OCI-LY7 (cell line): Measurements from ENCODE around the gene ZYX.

ENCODE experiments used
- EZH2phosphoT487 ChIP-seq: fragments of 200-600 bp; sonication (generic); IDR thresholded peaks from 2 replicates; pipeline ENCODE4 v1.6.1; 2018; ENCODE audit warnings: low read depth, borderline replicate concordance, mild to moderate bottlenecking, mixed run types, antibody characterized with exemption, low read length, moderate library complexity, mixed read lengths
- TF ChIP-seq, protein P1 (sequence below): fragments of 200-600 bp; sonication (generic); conservative IDR thresholded peaks from 2 replicates; pipeline ENCODE4 v1.5.1; 2014; ENCODE audit warnings: mild to moderate bottlenecking, antibody characterized with exemption, low read length, moderate library complexity, mixed read lengths

DNA sequence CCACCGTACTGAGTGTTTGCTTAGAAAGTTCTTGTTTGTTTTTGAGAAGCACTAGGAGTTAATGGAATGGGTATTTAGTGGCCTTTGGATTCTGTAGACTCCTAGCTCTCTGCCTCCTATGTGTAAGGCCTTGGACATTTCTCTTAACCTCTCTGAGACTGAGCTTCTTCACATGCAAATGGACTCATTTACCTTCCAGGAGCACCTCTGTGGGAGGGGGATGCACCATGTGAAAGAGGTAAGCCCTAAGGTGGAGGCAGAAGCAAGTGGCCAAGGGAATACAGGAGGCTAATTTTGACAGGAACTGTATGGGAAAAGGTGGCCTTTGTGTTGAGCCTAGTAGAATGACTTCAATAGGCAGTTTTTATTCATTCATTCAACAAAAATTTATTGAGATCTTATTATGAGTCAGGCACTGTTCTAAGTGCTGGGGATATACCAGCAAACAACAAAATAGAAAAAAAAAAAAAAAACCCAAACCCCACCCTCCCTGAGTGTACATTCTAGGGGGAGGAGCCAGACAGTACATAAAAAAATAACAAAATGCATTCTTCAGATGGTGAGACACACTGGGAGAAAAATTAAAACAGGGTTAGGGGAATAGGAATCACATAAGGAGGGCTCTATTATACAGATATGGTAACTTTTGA, 36.7 kb downstream of the ZYX start:
- TF ChIP-seq, protein P1, sequence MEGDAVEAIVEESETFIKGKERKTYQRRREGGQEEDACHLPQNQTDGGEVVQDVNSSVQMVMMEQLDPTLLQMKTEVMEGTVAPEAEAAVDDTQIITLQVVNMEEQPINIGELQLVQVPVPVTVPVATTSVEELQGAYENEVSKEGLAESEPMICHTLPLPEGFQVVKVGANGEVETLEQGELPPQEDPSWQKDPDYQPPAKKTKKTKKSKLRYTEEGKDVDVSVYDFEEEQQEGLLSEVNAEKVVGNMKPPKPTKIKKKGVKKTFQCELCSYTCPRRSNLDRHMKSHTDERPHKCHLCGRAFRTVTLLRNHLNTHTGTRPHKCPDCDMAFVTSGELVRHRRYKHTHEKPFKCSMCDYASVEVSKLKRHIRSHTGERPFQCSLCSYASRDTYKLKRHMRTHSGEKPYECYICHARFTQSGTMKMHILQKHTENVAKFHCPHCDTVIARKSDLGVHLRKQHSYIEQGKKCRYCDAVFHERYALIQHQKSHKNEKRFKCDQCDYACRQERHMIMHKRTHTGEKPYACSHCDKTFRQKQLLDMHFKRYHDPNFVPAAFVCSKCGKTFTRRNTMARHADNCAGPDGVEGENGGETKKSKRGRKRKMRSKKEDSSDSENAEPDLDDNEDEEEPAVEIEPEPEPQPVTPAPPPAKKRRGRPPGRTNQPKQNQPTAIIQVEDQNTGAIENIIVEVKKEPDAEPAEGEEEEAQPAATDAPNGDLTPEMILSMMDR, result no peak
- TF ChIP-seq EZH2phosphoT487, result no peak
